ENCODE measurements around the gene KRT16.
"Not testable (repeated sequence)": the region's sequence is repeated elsewhere in the genome, so short reads cannot be mapped to it uniquely, and the experiment has no call there.

KRT16 gene

GRCh38 chr17:41614098-41614497 lies 1.5 kb upstream of the KRT16 start:
- H3K4me3 ChIP-seq (replicated peaks; ENCODE audit: low read depth, low read length) = no peak overlapping the region
- no peak for DNase-seq (ENCODE audit: extremely low read depth, low read depth)
- no peak for TF ChIP-seq CTCF (IDR thresholded peaks at IDR 0.05; ENCODE audit: low read depth, low read length, missing control alignments)

- no peak for TF ChIP-seq CTCF (IDR thresholded peaks at IDR 0.05; ENCODE audit: low read depth, low read length, missing control alignments)
- no peak overlapping the region for H3K4me3 ChIP-seq (replicated peaks; ENCODE audit: low read depth, low read length)
- DNase-seq (ENCODE audit: extremely low read depth, low read depth) = no peak
Observed at GRCh38 chr17:41613277-41614082, 913 bp upstream of the KRT16 start.

GRCh38 chr17:41610965-41611640 lies 1.5 kb downstream of the KRT16 start:
- no peak overlapping the region for H3K4me3 ChIP-seq (replicated peaks; ENCODE audit: low read depth, low read length)
- no peak for DNase-seq (ENCODE audit: extremely low read depth, low read depth)
- no peak for TF ChIP-seq CTCF (IDR thresholded peaks at IDR 0.05; ENCODE audit: low read depth, low read length, missing control alignments)

- not testable (repeated sequence) for H3K4me3 ChIP-seq (replicated peaks; ENCODE audit: low read depth, low read length); DNase-seq (ENCODE audit: extremely low read depth, low read depth)
- peak; percentile 29 for TF ChIP-seq CTCF (IDR thresholded peaks at IDR 0.05; ENCODE audit: low read depth, low read length, missing control alignments)
Observed at GRCh38 chr17:41610061-41610517, 2.5 kb downstream of the KRT16 start.

- H3K4me3 ChIP-seq (replicated peaks; ENCODE audit: low read depth, low read length); DNase-seq (ENCODE audit: extremely low read depth, low read depth): not testable (repeated sequence)
Observed at GRCh38 chr17:41606930-41607329, 5.6 kb downstream of the KRT16 start.

GRCh38 chr17:41602524-41602923 lies 10.0 kb downstream of the KRT16 start:
- no peak for DNase-seq (ENCODE audit: extremely low read depth, low read depth)
- no peak for TF ChIP-seq CTCF (IDR thresholded peaks at IDR 0.05; ENCODE audit: low read depth, low read length, missing control alignments)
- H3K4me3 ChIP-seq (replicated peaks; ENCODE audit: low read depth, low read length) = no peak overlapping the region

- no peak overlapping the region for H3K4me3 ChIP-seq (replicated peaks; ENCODE audit: low read depth, low read length)
- DNase-seq (ENCODE audit: extremely low read depth, low read depth) = no peak
- no peak for TF ChIP-seq CTCF (IDR thresholded peaks at IDR 0.05; ENCODE audit: low read depth, low read length, missing control alignments)
Observed at GRCh38 chr17:41600318-41600717, 12.2 kb downstream of the KRT16 start.
